Natural killer cell (primary cell): ENCODE data around the gene BPIFB4. TPM values are rescaled to one million over a fixed set of nuclear protein-coding genes. Genes with fewer than 3 reads are reported as not detected.

Experiments
- ATAC-seq, 3 donors: fragments of 150-1000 bp in 2 of 3; fragments of 200-7000 bp in 1 of 3; cut with Tn5 transposase; 1 replicate in 1 of 3; 2 replicates in 2 of 3; pipeline ENCODE4 v1.10.0; 2021; ENCODE audit warnings: mild to moderate bottlenecking in 2 of 3, moderate library complexity in 2 of 3
- DNase-seq, 2 donors: peaks; one replicate each; pipeline versions ENCODE4 v3.0.0 to v3.0.0-alpha.2; 2013 to 2021; ENCODE audit warnings: mixed read lengths in 1 of 2
- H3K27ac ChIP-seq: one replicate; pipeline ENCODE4 v1.5.1; 2013; ENCODE audit warnings: mild to moderate bottlenecking, low read length
- H3K27me3 ChIP-seq: one replicate; pipeline ENCODE4 v1.6.1; 2013; ENCODE audit warnings: low read length; ENCODE audit not compliant: control insufficient read depth, insufficient read depth
- H3K36me3 ChIP-seq: one replicate; pipeline ENCODE4 v1.6.1; 2013; ENCODE audit warnings: low read length; ENCODE audit not compliant: control insufficient read depth, insufficient read depth
- H3K4me1 ChIP-seq: one replicate; pipeline ENCODE4 v1.6.1; 2013; ENCODE audit warnings: low read length; ENCODE audit not compliant: control insufficient read depth, insufficient read depth
- H3K4me3 ChIP-seq: one replicate; pipeline ENCODE4 v1.5.1; 2013; ENCODE audit warnings: low read length
- H3K9me3 ChIP-seq: one replicate; pipeline ENCODE4 v1.6.1; 2013; ENCODE audit warnings: low read length; ENCODE audit not compliant: control insufficient read depth, insufficient read depth
- H3K27ac Mint-ChIP-seq, 2 donors: one replicate each; pipeline ENCODE4 v1.8.0; 2022; ENCODE audit warnings: mild to moderate bottlenecking in 2 of 2, mixed read lengths in 2 of 2, moderate library complexity in 1 of 2
- H3K27me3 Mint-ChIP-seq, 2 donors: one replicate each; pipeline ENCODE4 v1.8.0; 2022; ENCODE audit warnings: low read depth in 2 of 2, mixed read lengths in 2 of 2
- H3K36me3 Mint-ChIP-seq: one replicate; pipeline ENCODE4 v1.8.0; 2022; ENCODE audit warnings: mixed read lengths
- H3K4me1 Mint-ChIP-seq, 2 donors: one replicate each; pipeline ENCODE4 v1.8.0; 2022; ENCODE audit warnings: mixed read lengths in 2 of 2
- H3K4me3 Mint-ChIP-seq: one replicate; pipeline ENCODE4 v1.8.0; 2022; ENCODE audit warnings: mild to moderate bottlenecking, moderate library complexity, mixed read lengths
- H3K9me3 Mint-ChIP-seq, 2 donors: one replicate each; pipeline ENCODE4 v1.8.0; 2022; ENCODE audit warnings: mixed read lengths in 2 of 2
- CTCF ChIP-seq: fragments of 200-600 bp; IDR thresholded peaks from one replicate; pipeline ENCODE4 v1.8.0; 2022; ENCODE audit warnings: antibody characterized with exemption
- WGBS: methylation state at CpG from one replicate; pipeline ENCODE4 v1.1.7; 2013; ENCODE audit warnings: missing lambda C conversion rate; ENCODE audit not compliant: insufficient coverage; 5-methylcytosine and 5-hydroxymethylcytosine counted together
- intact Hi-C: fragments of 100-400 bp; cut with micrococcal nuclease; formaldehyde crosslinking; loops from one replicate; pipeline ENCODE4 v1.14.2; 2022
- total RNA-seq, 4 donors: library from RNA; stranded (reverse); fragments of 120-200 nt in 1 of 4; gene quantifications; one replicate each; pipeline versions ENCODE4 v1.2.3 to v1.2.4, GENCODE V29; 2013 to 2022

The BPIFB4 gene
- total RNA-seq, 3 donors from 2014 or later (not counting 1 experiment from before 2014, with no cell fraction given) = not detected

GRCh38 chr20:33059136-33059535 is 20.3 kb upstream of the BPIFB4 start:
- intact Hi-C loops = no loop called here
- no peak overlapping the region for H3K27ac Mint-ChIP-seq
- H3K4me3 Mint-ChIP-seq = no peak overlapping the region
- no peaks in the 10 kb centered on the region for H3K4me1 Mint-ChIP-seq
- no peaks in the 10 kb centered on the region for H3K9me3 Mint-ChIP-seq
- TF ChIP-seq CTCF = no peak
- no peaks in the 10 kb centered on the region for H3K36me3 Mint-ChIP-seq
- no peaks in the 10 kb centered on the region for H3K4me1 ChIP-seq
- H3K36me3 ChIP-seq = no peaks in the 10 kb centered on the region
- ATAC-seq (no peak), DNase-seq (no peak)
- WGBS = 75% methylated on average over 7 of the region's 7 CpGs
- no peaks in the 10 kb centered on the region for H3K9me3 ChIP-seq
- peaks cover 0 to 3% of the 10 kb centered on the region in 2 donors for H3K27me3 Mint-ChIP-seq
- no peak overlapping the region for H3K27ac ChIP-seq
- no peak overlapping the region for H3K4me3 ChIP-seq
- no peaks in the 10 kb centered on the region for H3K27me3 ChIP-seq

- Mint-ChIP-seq H3K4me1 (no peaks in the 10 kb centered on the region), H3K4me3 (no peak overlapping the region), H3K36me3 (no peaks in the 10 kb centered on the region), H3K27me3 (peaks cover 0 to 3% of the 10 kb centered on the region in 2 donors), H3K27ac (no peak overlapping the region), H3K9me3 (no peaks in the 10 kb centered on the region)
- H3K4me3 ChIP-seq = no peak overlapping the region
- no peaks in the 10 kb centered on the region for H3K36me3 ChIP-seq
- TF ChIP-seq CTCF = no peak
- intact Hi-C loops = no loop called here
- no peaks in the 10 kb centered on the region for H3K9me3 ChIP-seq
- no peaks in the 10 kb centered on the region for H3K4me1 ChIP-seq
- no peak overlapping the region for H3K27ac ChIP-seq
- ATAC-seq (no peak), DNase-seq (no peak)
- WGBS = 92% methylated on average over 22 of the region's 22 CpGs
- no peaks in the 10 kb centered on the region for H3K27me3 ChIP-seq
These were observed 19.6 kb upstream of the BPIFB4 start for GRCh38 chr20:33059741-33060390.

GRCh38 chr20:33061658-33062028 is 17.8 kb upstream of the BPIFB4 start:
- Mint-ChIP-seq H3K9me3 (no peaks in the 10 kb centered on the region), H3K27me3 (peaks cover 0 to 3% of the 10 kb centered on the region in 2 donors), H3K27ac (no peak overlapping the region), H3K4me3 (no peak overlapping the region), H3K36me3 (no peaks in the 10 kb centered on the region), H3K4me1 (no peaks in the 10 kb centered on the region)
- intact Hi-C loops = no loop called here
- no peak overlapping the region for H3K4me3 ChIP-seq
- no peaks in the 10 kb centered on the region for H3K4me1 ChIP-seq
- 79% methylated on average over 14 of the region's 14 CpGs for WGBS
- no peaks in the 10 kb centered on the region for H3K9me3 ChIP-seq
- no peaks in the 10 kb centered on the region for H3K27me3 ChIP-seq
- TF ChIP-seq CTCF = no peak
- DNase-seq (no peak), ATAC-seq (no peak)
- H3K27ac ChIP-seq = no peak overlapping the region
- no peaks in the 10 kb centered on the region for H3K36me3 ChIP-seq
